KMS-11 (cell line): ENCODE results near the gene ABLIM1.

Source experiments
- H2AFZ ChIP-seq: fragments of 200-600 bp; sonication (generic); 2 replicates; pipeline ENCODE4 v1.6.1; 2016; ENCODE audit warnings: antibody characterized with exemption, mixed run types, low read depth
- H3K27ac ChIP-seq: fragments of 200-600 bp; sonication (generic); 2 replicates; pipeline ENCODE4 v1.6.1; 2016; ENCODE audit warnings: mild to moderate bottlenecking, mixed run types
- H3K27me3 ChIP-seq: fragments of 200-600 bp; sonication (generic); 2 replicates; pipeline ENCODE4 v1.6.1; 2017; ENCODE audit warnings: mild to moderate bottlenecking, low read depth, mixed run types, moderate library complexity; ENCODE audit not compliant: insufficient read depth
- H3K36me3 ChIP-seq: fragments of 200-600 bp; sonication (generic); 2 replicates; pipeline ENCODE4 v1.6.1; 2017; ENCODE audit warnings: mild to moderate bottlenecking, mixed run types; ENCODE audit not compliant: insufficient read depth
- H3K4me1 ChIP-seq: fragments of 200-600 bp; sonication (generic); 2 replicates; pipeline ENCODE4 v1.6.1; 2016; ENCODE audit warnings: mild to moderate bottlenecking, low read depth, mixed run types; ENCODE audit not compliant: poor library complexity, severe bottlenecking
- H3K4me2 ChIP-seq: fragments of 200-600 bp; sonication (generic); 2 replicates; pipeline ENCODE4 v1.7.0; 2016; ENCODE audit warnings: mild to moderate bottlenecking, mixed run types
- H3K4me3 ChIP-seq: fragments of 200-600 bp; sonication (generic); IDR thresholded peaks from 2 replicates; pipeline ENCODE4 v1.6.1; 2017; ENCODE audit warnings: low read depth, low read length, mixed read lengths; ENCODE audit not compliant: insufficient read depth
- H3K79me2 ChIP-seq: fragments of 200-600 bp; sonication (generic); 2 replicates; pipeline ENCODE4 v1.6.1; 2016; ENCODE audit warnings: low read depth, mixed run types; ENCODE audit not compliant: insufficient read depth
- H3K9ac ChIP-seq: fragments of 200-600 bp; sonication (generic); 2 replicates; pipeline ENCODE4 v1.6.1; 2016; ENCODE audit warnings: mild to moderate bottlenecking, mixed run types
- H4K20me1 ChIP-seq: fragments of 200-600 bp; sonication (generic); 2 replicates; pipeline ENCODE4 v1.6.1; 2016; ENCODE audit warnings: mild to moderate bottlenecking, mixed run types; ENCODE audit not compliant: insufficient read depth
- TF ChIP-seq, protein P1 (sequence below): fragments of 200-600 bp; sonication (generic); conservative IDR thresholded peaks from 2 replicates; pipeline ENCODE4 v1.6.1; 2017; ENCODE audit warnings: low read depth, mild to moderate bottlenecking, antibody characterized with exemption, low read length, moderate library complexity, mixed read lengths

ABLIM1 gene

DNA sequence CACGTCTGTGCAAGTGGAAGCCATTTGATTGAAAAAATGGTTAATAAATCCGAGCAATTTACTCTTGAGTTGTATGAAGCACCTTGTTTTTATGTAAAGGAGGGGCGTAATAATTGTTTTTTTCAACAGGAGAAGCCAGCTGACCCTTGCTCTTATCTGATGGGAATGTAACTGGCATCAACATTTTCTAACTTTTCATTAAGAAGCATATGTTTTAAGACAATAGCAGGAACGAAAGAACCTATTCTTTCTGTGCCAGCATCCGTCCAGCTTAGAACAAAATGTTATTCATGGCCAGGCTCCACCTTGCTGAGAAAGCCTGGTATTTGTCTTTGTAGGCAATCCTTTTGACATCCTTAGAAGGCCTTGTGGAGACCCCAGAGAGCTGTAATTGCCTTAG is 231.6 kb downstream of the ABLIM1 start:
- no peak overlapping the region for H3K4me2 ChIP-seq

DNA sequence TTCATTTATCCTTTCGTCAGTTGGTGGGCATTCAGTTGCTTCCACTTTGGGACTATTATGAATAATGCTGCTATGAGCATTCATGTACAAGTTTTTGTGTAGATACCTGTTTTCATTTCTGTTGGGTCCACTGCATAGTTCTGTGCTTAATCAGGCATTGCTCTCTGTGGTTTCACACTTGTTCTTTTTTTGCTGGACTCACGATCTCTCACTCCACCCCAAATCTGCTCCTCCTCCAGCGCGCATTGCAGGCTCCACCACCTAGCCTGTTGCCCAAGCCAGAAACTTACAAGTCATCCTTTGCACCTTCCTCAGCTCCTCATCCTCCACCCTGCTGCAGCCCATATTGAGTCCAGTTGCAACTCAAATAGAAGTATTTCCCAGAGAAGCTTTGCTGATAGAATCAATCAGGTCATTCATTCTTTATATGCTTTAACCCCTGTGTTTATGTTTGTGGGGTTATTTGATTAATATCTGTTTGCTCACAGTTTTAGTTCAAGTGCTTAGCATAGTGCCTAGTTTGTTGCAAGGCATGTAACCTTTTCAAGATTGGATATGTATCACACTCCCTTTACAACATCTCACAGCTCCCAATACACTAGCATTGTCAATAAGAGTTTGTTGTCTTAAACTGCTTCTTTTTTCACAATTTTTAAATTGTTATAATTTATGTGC is 237.1 kb downstream of the ABLIM1 start:
- no peaks in the 10 kb centered on the region for H4K20me1 ChIP-seq
- TF ChIP-seq, protein P1, sequence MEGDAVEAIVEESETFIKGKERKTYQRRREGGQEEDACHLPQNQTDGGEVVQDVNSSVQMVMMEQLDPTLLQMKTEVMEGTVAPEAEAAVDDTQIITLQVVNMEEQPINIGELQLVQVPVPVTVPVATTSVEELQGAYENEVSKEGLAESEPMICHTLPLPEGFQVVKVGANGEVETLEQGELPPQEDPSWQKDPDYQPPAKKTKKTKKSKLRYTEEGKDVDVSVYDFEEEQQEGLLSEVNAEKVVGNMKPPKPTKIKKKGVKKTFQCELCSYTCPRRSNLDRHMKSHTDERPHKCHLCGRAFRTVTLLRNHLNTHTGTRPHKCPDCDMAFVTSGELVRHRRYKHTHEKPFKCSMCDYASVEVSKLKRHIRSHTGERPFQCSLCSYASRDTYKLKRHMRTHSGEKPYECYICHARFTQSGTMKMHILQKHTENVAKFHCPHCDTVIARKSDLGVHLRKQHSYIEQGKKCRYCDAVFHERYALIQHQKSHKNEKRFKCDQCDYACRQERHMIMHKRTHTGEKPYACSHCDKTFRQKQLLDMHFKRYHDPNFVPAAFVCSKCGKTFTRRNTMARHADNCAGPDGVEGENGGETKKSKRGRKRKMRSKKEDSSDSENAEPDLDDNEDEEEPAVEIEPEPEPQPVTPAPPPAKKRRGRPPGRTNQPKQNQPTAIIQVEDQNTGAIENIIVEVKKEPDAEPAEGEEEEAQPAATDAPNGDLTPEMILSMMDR, result no peak
- H3K4me3 ChIP-seq, result no peak overlapping the region
- no peaks in the 10 kb centered on the region for H3K4me1 ChIP-seq
- H3K36me3 ChIP-seq, result no peaks in the 10 kb centered on the region
- H3K9ac ChIP-seq, result no peak overlapping the region
- H3K79me2 ChIP-seq, result no peaks in the 10 kb centered on the region
- H3K27ac ChIP-seq, result no peak overlapping the region
- H3K4me2 ChIP-seq, result no peak overlapping the region
- no peaks in the 10 kb centered on the region for H3K27me3 ChIP-seq
- H2AFZ ChIP-seq, result no peak overlapping the region

More for the DNA sequence above, 231.6 kb downstream of the ABLIM1 start:
- TF ChIP-seq, protein P1, result no peak
- H3K9ac ChIP-seq, result no peak overlapping the region
- H3K27ac ChIP-seq, result no peak overlapping the region
- H3K4me1 ChIP-seq, result no peaks in the 10 kb centered on the region
- H3K36me3 ChIP-seq, result no peaks in the 10 kb centered on the region
- no peaks in the 10 kb centered on the region for H3K27me3 ChIP-seq
- H3K79me2 ChIP-seq, result no peaks in the 10 kb centered on the region
- H4K20me1 ChIP-seq, result no peaks in the 10 kb centered on the region
- H3K4me3 ChIP-seq, result no peak overlapping the region
- H2AFZ ChIP-seq, result no peak overlapping the region

DNA sequence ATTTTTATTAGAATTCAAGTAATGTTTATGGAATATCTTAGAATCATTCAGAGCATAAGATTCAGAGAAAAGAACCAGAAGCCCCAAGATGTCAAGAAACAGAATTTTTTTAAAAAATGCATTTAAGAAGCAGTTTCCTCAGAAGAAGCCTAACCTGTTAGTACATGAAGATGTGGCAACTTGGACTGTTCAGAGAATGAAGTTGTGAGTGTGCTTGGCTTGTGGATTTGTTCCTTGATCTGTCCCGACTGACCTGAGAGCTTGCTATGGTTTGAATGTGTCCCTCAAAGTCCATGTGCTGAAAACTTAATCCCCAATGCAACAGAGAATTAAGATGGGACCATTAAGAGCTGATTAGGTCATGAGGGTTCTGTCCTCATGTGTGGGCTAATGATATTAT is 240.0 kb downstream of the ABLIM1 start:
- Histone ChIP-seq H3K36me3 (no peaks in the 10 kb centered on the region), H3K4me2 (no peak overlapping the region), H3K4me1 (no peaks in the 10 kb centered on the region), H3K4me3 (no peak overlapping the region), H3K27me3 (no peaks in the 10 kb centered on the region), H3K9ac (no peak overlapping the region), H3K27ac (no peak overlapping the region), H2AFZ (no peak overlapping the region), H3K79me2 (no peaks in the 10 kb centered on the region), H4K20me1 (no peaks in the 10 kb centered on the region)
- TF ChIP-seq, protein P1, result no peak

DNA sequence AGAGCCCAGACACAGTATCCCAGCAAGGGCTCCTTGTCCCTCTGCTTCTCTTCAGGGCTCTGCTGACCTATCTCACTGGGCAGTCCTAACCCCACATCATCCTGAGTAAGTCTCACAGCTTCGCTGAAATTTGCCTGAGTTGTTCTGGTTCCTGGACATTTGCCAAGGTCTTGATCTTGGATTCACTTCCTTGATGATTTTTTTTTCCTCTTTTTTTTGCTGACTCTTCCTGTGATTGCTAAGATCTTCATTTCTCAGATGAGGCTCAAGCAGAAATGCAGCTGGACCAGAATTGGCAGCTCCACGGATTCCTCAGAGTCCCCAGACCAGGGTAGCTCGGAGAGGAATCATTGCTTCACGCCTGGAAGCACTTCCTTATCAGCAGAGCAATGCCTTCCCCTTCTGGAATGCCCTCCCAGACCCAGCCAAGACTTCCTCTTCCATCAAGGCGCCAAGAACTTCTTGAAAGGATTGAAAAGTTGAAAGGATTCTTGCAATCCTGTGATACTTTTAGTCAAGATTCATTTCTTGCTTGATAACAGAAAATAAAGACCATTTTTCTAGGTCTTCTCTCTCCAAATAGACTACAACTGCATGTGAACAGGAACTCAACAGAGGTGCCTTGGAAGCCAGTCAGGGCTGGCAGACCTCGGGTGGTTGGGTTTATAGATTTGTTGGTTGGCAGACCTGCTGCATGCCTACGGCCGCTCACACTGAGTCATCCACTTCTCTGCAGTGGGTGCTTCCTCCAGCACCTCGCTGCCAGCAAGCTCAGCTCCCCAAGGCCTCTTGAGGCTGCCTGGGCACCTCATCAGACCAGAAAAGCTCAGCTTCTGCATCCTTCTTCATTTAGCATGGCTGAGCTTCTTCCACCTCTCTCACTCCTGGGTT is 244.9 kb downstream of the ABLIM1 start:
- TF ChIP-seq, protein P1, result no peak
- H3K4me1 ChIP-seq, result no peaks in the 10 kb centered on the region
- no peaks in the 10 kb centered on the region for H3K79me2 ChIP-seq
- H3K4me3 ChIP-seq, result no peak overlapping the region
- H3K4me2 ChIP-seq, result no peak overlapping the region
- H4K20me1 ChIP-seq, result no peaks in the 10 kb centered on the region
- H3K27ac ChIP-seq, result no peak overlapping the region
- H2AFZ ChIP-seq, result no peak overlapping the region
- no peaks in the 10 kb centered on the region for H3K36me3 ChIP-seq
- no peaks in the 10 kb centered on the region for H3K27me3 ChIP-seq
- no peak overlapping the region for H3K9ac ChIP-seq
